Ovary (tissue), 9 donors: ENCODE results near the gene AFAP1L1. TPM values are rescaled to one million over a fixed set of nuclear protein-coding genes. Genes with fewer than 3 reads are reported as not detected.

Experiments
- DNase-seq, 5 donors: peaks; one replicate each; pipeline ENCODE4 v3.0.0-alpha.2; 2019 to 2020
- H3K27ac ChIP-seq, 2 donors: fragments of 200-600 bp; one replicate each; pipeline versions ENCODE4 v1.5.1 to v1.8.0; 2019 to 2022
- H3K27me3 ChIP-seq: fragments of 200-600 bp; one replicate; pipeline ENCODE4 v1.8.0; 2022
- H3K36me3 ChIP-seq: fragments of 200-600 bp; sonication (generic); one replicate; pipeline ENCODE4 v1.5.1; 2019
- H3K4me1 ChIP-seq: one replicate; pipeline ENCODE4 v1.8.1; 2013; ENCODE audit warnings: mild to moderate bottlenecking, moderate library complexity; ENCODE audit not compliant: insufficient read depth
- H3K4me3 ChIP-seq: fragments of 200-600 bp; sonication (generic); one replicate; pipeline ENCODE4 v1.5.1; 2017
- H3K9me3 ChIP-seq, 2 donors: fragments of 200-600 bp in 1 of 2; sonication (generic) in 1 of 2; one replicate each; pipeline versions ENCODE4 v1.5.1 to v1.8.1; 2013 to 2019; ENCODE audit warnings: mild to moderate bottlenecking in 1 of 2, moderate library complexity in 1 of 2
- CTCF ChIP-seq, 3 donors: fragments of 450-650 bp in 2 of 3; fragments of 200-600 bp in 1 of 3; IDR thresholded peaks; one replicate each; pipeline versions ENCODE4 v1.5.1 to v1.8.0; 2016 to 2022; ENCODE audit warnings: antibody characterized with exemption in 3 of 3, mild to moderate bottlenecking in 1 of 3
- EP300 ChIP-seq: sonication (generic); formaldehyde crosslinking; IDR thresholded peaks from one replicate; pipeline ENCODE4 v1.6.1; 2017; ENCODE audit warnings: antibody characterized with exemption
- POLR2A ChIP-seq: fragments of 450-650 bp; IDR thresholded peaks from one replicate; pipeline ENCODE4 v1.6.1; 2017; ENCODE audit warnings: antibody characterized with exemption, mild to moderate bottlenecking, moderate library complexity
- WGBS, 3 donors: extraction: QIAGEN DNeasy Blood & Tissue Kit in 1 of 3; methylation state at CpG; one replicate each; pipeline versions ENCODE4 v1.1.5 to v1.1.7; 2013 to 2017; 5-methylcytosine and 5-hydroxymethylcytosine counted together
- intact Hi-C, 4 donors: fragments of 100-400 bp; cut with DNase I; formaldehyde crosslinking; loops; one replicate each; pipeline versions ENCODE4 v1.11.0 to v1.15.1; 2022 to 2023
- polyA plus RNA-seq, 2 donors: library from polyadenylated mRNA; stranded (reverse); fragments of 200-250 nt in 1 of 2; fragments of 350-450 nt in 1 of 2; fragmentation: Illumina TruSeq in 1 of 2; extraction: RNeasy Lipid Tissue Mini Kit (QIAGEN cat#74804) in 1 of 2; gene quantifications; one replicate each; pipeline ENCODE4 v1.2.3, GENCODE V29; 2013 to 2014
- total RNA-seq, 7 donors: library from RNA; depleted of rRNA in 2 of 7; stranded (reverse); fragments of >200 nt in 2 of 7; fragmentation: NEBNext Ultra II Directional in 3 of 7; extraction: Animal tissue kit (Norgen Biotek cat#: 25700) in 3 of 7; gene quantifications; one replicate each; pipeline versions ENCODE4 v1.1.0 to v1.2.4, GENCODE V29; 2016 to 2023
- donor health status: DM: no; HTN: no; CAD: no; lungs with moderate emphysema.
- donor health status: DM: no; HTN: no; CAD: no.
- donor health status: Bipolar disorder and iron deficiency.
- donor health status: DM: yes; HTN: yes; CAD: no.
- donor health status: DM: no; HTN: no; CAD: no.
- donor health status: DM: yes; HTN: yes; CAD: no.

AFAP1L1 gene
- total and polyA plus RNA-seq, 9 donors = 3.2 to 17.8 (median 8.3) TPM

DNA sequence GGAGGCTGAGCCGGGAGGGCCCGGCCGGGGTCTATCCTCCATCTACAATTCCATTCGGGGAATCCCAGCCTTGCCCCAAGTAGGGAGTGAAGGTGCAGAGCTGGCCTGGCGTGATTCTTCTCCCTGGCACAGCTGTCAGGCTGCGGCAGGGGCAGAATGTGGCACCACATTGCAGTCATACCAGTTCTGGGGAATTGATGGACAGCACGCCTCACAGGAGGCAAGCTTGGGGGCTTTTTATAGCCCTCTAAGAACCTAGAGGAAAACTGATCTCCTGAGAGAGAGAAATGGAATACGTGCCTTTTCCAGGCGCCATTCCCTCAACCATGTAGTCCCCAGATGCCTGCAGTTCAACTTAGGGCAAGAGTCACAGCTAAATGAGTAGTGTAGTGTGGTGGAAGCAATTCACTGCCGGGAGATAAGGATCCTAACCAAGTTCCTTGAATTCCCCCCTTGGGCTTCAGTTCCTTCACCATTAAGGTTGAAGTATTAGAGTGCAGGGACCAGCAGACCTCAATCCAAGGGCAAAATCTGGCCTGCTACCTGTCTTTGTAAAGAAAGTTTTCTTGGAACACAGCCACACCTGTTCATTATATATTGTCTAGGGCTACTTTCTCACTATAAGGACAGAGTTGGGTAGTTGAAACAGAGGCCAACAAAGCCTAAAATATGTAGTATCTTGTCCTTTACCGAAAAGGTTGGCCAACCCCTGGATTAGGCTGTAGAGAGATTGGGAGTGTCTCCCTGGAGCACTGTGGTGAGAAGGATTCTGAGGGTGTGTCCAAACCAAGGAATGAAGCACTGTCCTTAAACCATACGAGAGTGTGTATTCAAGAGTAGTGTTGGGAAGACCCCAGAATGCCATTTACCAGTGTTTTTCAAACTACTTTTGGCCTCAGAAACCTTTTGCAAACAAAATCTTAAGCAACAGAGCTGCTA, 10.6 kb downstream of the AFAP1L1 start:
- H3K9me3 ChIP-seq = no peaks in the 10 kb centered on the region
- TF ChIP-seq EP300 = no peak
- TF ChIP-seq POLR2A = no peak
- TF ChIP-seq CTCF (IDR thresholded peaks at IDR 0.05) = no peak
- H3K36me3 ChIP-seq = no peaks in the 10 kb centered on the region
- no peak overlapping the region for H3K27ac ChIP-seq
- no peaks in the 10 kb centered on the region for H3K4me1 ChIP-seq
- H3K4me3 ChIP-seq = no peak overlapping the region
- WGBS, 3 donors = 79 to 87% (median 85%) methylated on average over 12 of the region's 12 CpGs
- no peaks in the 10 kb centered on the region for H3K27me3 ChIP-seq
- intact Hi-C loops = no loop called here
- no peak for DNase-seq

- intact Hi-C loops = no loop called here
- Histone ChIP-seq H3K27me3 (no peaks in the 10 kb centered on the region), H3K27ac (no peak overlapping the region), H3K9me3 (no peaks in the 10 kb centered on the region), H3K4me3 (no peak overlapping the region), H3K36me3 (no peaks in the 10 kb centered on the region), H3K4me1 (no peaks in the 10 kb centered on the region)
- no peak for DNase-seq
- TF ChIP-seq CTCF (IDR thresholded peaks at IDR 0.05) = no peak
- no peak for TF ChIP-seq EP300
- 87 to 92% (median 89%) methylated on average over 5 of the region's 5 CpGs for WGBS, 3 donors
These were observed 11.3 kb downstream of the AFAP1L1 start for GRCh38 chr5:149282966-149283332.

GRCh38 chr5:149283626-149284480, 12.2 kb downstream of the AFAP1L1 start:
- Histone ChIP-seq H3K27ac (no peak overlapping the region), H3K4me1 (no peaks in the 10 kb centered on the region), H3K27me3 (no peaks in the 10 kb centered on the region), H3K4me3 (no peak overlapping the region), H3K36me3 (no peaks in the 10 kb centered on the region), H3K9me3 (no peaks in the 10 kb centered on the region)
- DNase-seq = no peak
- 71 to 81% (median 80%) methylated on average over 11 of the region's 11 CpGs for WGBS, 3 donors
- intact Hi-C loops = no loop called here
- TF ChIP-seq POLR2A (no peak), CTCF (IDR thresholded peaks at IDR 0.05) (no peak), EP300 (no peak)

GRCh38 chr5:149284501-149284900, 12.8 kb downstream of the AFAP1L1 start:
- Histone ChIP-seq H3K27ac (no peak overlapping the region), H3K4me3 (no peak overlapping the region), H3K9me3 (no peaks in the 10 kb centered on the region), H3K27me3 (no peaks in the 10 kb centered on the region), H3K4me1 (no peaks in the 10 kb centered on the region), H3K36me3 (no peaks in the 10 kb centered on the region)
- WGBS, 3 donors = 34 to 44% (median 39%) methylated on average over 5 of the region's 5 CpGs
- TF ChIP-seq EP300 (no peak), CTCF (IDR thresholded peaks at IDR 0.05) (no peak), POLR2A (no peak)
- intact Hi-C loops = no loop called here
- peak in 1 of 5 donors; percentile 51 for DNase-seq
